KBM-7 (cell line): ENCODE measurements around the gene IL36G.
A peak's percentile ranks its signal among the peaks of the same experiment; 100 is the strongest.
"Not testable (repeated sequence)": the region's sequence is repeated elsewhere in the genome, so short reads cannot be mapped to it uniquely, and the experiment has no call there.

Experiments used
- DNase-seq: peaks from one replicate; pipeline ENCODE4 v3.0.0-alpha.2; 2015
- in situ Hi-C: fragments of 300-500 bp; cut with MboI; formaldehyde crosslinking; loops from 2 replicates; pipeline ENCODE4 v1.14.3; 2020; ENCODE audit warnings: low sequenced_read_pairs, low pct_unique_long_range_greater_than_20kb, mixed read lengths

The IL36G gene

GRCh38 chr2:112977559-112978056, at the start of gene IL36G:
Gene IL36G, plus strand, starts transcription at chr2:112978006. Its CDS starts 633 bp downstream, at chr2:112978639.
- in situ Hi-C loops, result no loop called here
- no peak for DNase-seq

- in situ Hi-C loops, result loop anchor here (25.0 kb wide), 1 partner anchor 321 kb away; no protein-coding TSS in a partner anchor
- DNase-seq, result no peak
Measured at GRCh38 chr2:112933261-112933660, 44.5 kb upstream of the IL36G start.

- in situ Hi-C loops, result loop anchor here (25.0 kb wide), 1 partner anchor 322 kb away; no protein-coding TSS in a partner anchor
- not testable (repeated sequence) for DNase-seq
Measured at GRCh38 chr2:112934117-112934516, 43.7 kb upstream of the IL36G start.

GRCh38 chr2:112936927-112937232, 40.9 kb upstream of the IL36G start:
- DNase-seq, result no peak
- in situ Hi-C loops, result loop anchor here (25.0 kb wide), 1 partner anchor 325 kb away; no protein-coding TSS in a partner anchor

- peak; percentile 34 for DNase-seq
- in situ Hi-C loops, result loop anchor here (25.0 kb wide), 1 partner anchor 327 kb away; no protein-coding TSS in a partner anchor
Measured at GRCh38 chr2:112938904-112939303, 38.9 kb upstream of the IL36G start.

- in situ Hi-C loops, result loop anchor here (25.0 kb wide), 1 partner anchor 327 kb away; no protein-coding TSS in a partner anchor
- DNase-seq, result no peak
Measured at GRCh38 chr2:112939425-112939824, 38.4 kb upstream of the IL36G start.

- in situ Hi-C loops, result loop anchor here (25.0 kb wide), 1 partner anchor 329 kb away; no protein-coding TSS in a partner anchor
- no peak for DNase-seq
Measured at GRCh38 chr2:112940859-112941625, 36.8 kb upstream of the IL36G start.

GRCh38 chr2:112941753-112942653, 35.8 kb upstream of the IL36G start:
- in situ Hi-C loops, result loop anchor here (25.0 kb wide), 1 partner anchor 330 kb away; no protein-coding TSS in a partner anchor
- DNase-seq, result peak; percentile 74

- in situ Hi-C loops, result loop anchor here (25.0 kb wide), 1 partner anchor 330 kb away; no protein-coding TSS in a partner anchor
Measured at GRCh38 chr2:112942654-112943002, 35.2 kb upstream of the IL36G start.

GRCh38 chr2:112944971-112945370, 32.8 kb upstream of the IL36G start:
- DNase-seq, result no peak
- in situ Hi-C loops, result loop anchor here (25.0 kb wide), 1 partner anchor 333 kb away; no protein-coding TSS in a partner anchor

More at GRCh38 chr2:112942654-112943002, 35.2 kb upstream of the IL36G start:
- DNase-seq, result no peak

- in situ Hi-C loops, result loop anchor here (25.0 kb wide), 1 partner anchor 334 kb away; no protein-coding TSS in a partner anchor
Measured at GRCh38 chr2:112946086-112946485, 31.7 kb upstream of the IL36G start.

GRCh38 chr2:112947374-112947773, 30.4 kb upstream of the IL36G start:
- no peak for DNase-seq
- in situ Hi-C loops, result loop anchor here (25.0 kb wide), 1 partner anchor 335 kb away; no protein-coding TSS in a partner anchor

More at GRCh38 chr2:112946086-112946485, 31.7 kb upstream of the IL36G start:
- DNase-seq, result no peak

GRCh38 chr2:112949456-112949855, 28.4 kb upstream of the IL36G start:
- in situ Hi-C loops, result loop anchor here (25.0 kb wide), 1 partner anchor 337 kb away; no protein-coding TSS in a partner anchor
- no peak for DNase-seq

GRCh38 chr2:112954364-112954763, 23.4 kb upstream of the IL36G start:
- in situ Hi-C loops, result no loop called here
- no peak for DNase-seq

- in situ Hi-C loops, result no loop called here
- DNase-seq, result no peak
Measured at GRCh38 chr2:112957511-112957910, 20.3 kb upstream of the IL36G start.

- peak; percentile 83 for DNase-seq
- in situ Hi-C loops, result no loop called here
Measured at GRCh38 chr2:112958428-112959108, 19.2 kb upstream of the IL36G start.

GRCh38 chr2:112959109-112959812, 18.5 kb upstream of the IL36G start:
- peak; percentile 26 for DNase-seq
- in situ Hi-C loops, result no loop called here

- in situ Hi-C loops, result no loop called here
- DNase-seq, result no peak
Measured at GRCh38 chr2:112960230-112960825, 17.5 kb upstream of the IL36G start.
